CD4-positive, alpha-beta T cell (primary cell): Measurements from ENCODE around the gene TRUB2. TPM values are rescaled to one million over a fixed set of nuclear protein-coding genes. Genes with fewer than 3 reads are reported as not detected.

Experiments used
- ATAC-seq: fragments of 200-7000 bp; cut with Tn5 transposase; one replicate; pipeline ENCODE4 v1.10.0; 2022; ENCODE audit warnings: mild to moderate bottlenecking; ENCODE audit not compliant: poor library complexity
- CTCF ChIA-PET: fragments of 350-600 bp; sonication (Branson Sonifier 250); formaldehyde crosslinking; loops from one replicate; lab custom pipeline; 2021; ENCODE audit warnings: antibody characterized with exemption, inconsistent platforms; lab: Charles Lee
- POLR2A ChIA-PET: fragments of 350-600 bp; sonication (Branson Sonifier 250); formaldehyde crosslinking; loops from one replicate; lab custom pipeline; 2021; ENCODE audit warnings: antibody characterized with exemption, inconsistent platforms; lab: Charles Lee
- DNase-seq, 14 experiments: peaks; one replicate each; pipeline ENCODE4 v3.0.0-alpha.2; 2013 to 2020; ENCODE audit warnings: mixed read lengths in 2 of 14
- H3K27ac ChIP-seq, 2 donors: one replicate each; pipeline versions ENCODE4 v1.5.1 to v1.7.0; 2013; ENCODE audit warnings: low read length in 2 of 2, low read depth in 1 of 2, mild to moderate bottlenecking in 1 of 2
- H3K27me3 ChIP-seq, 2 experiments: 1 replicate in 1 of 2; 2 replicates in 1 of 2; pipeline versions ENCODE4 v1.6.1 to v1.7.0; 2013; ENCODE audit warnings: low read length in 2 of 2, control low read depth in 1 of 2, mild to moderate bottlenecking in 1 of 2, moderate library complexity in 1 of 2; ENCODE audit not compliant: insufficient read depth in 2 of 2, control insufficient read depth in 1 of 2
- H3K36me3 ChIP-seq: one replicate; pipeline ENCODE4 v1.6.1; 2013; ENCODE audit warnings: low read length, control low read depth; ENCODE audit not compliant: insufficient read depth
- H3K4me1 ChIP-seq: one replicate; pipeline ENCODE4 v1.6.1; 2013; ENCODE audit warnings: low read length, control low read depth; ENCODE audit not compliant: insufficient read depth
- H3K4me3 ChIP-seq: one replicate; pipeline ENCODE4 v1.5.1; 2013; ENCODE audit warnings: mild to moderate bottlenecking, low read length, moderate library complexity
- H3K9me3 ChIP-seq, 2 experiments: 1 replicate in 1 of 2; 2 replicates in 1 of 2; pipeline versions ENCODE4 v1.6.1 to v1.7.0; 2013; ENCODE audit warnings: low read length in 2 of 2, mild to moderate bottlenecking in 2 of 2, control low read depth in 1 of 2, moderate library complexity in 1 of 2; ENCODE audit not compliant: control insufficient read depth in 1 of 2, insufficient read depth in 1 of 2
- H3K27ac Mint-ChIP-seq: one replicate; pipeline ENCODE4 v1.8.0; 2020; ENCODE audit warnings: mixed read lengths
- H3K27me3 Mint-ChIP-seq: one replicate; pipeline ENCODE4 v1.8.0; 2021; ENCODE audit warnings: mixed read lengths
- H3K36me3 Mint-ChIP-seq: one replicate; pipeline ENCODE4 v1.8.0; 2021; ENCODE audit warnings: low read depth, mixed read lengths
- H3K4me1 Mint-ChIP-seq: one replicate; pipeline ENCODE4 v1.8.0; 2021; ENCODE audit warnings: low read depth, mixed read lengths
- H3K4me3 Mint-ChIP-seq: one replicate; pipeline ENCODE4 v1.8.0; 2020; ENCODE audit warnings: mild to moderate bottlenecking, mixed read lengths
- H3K9me3 Mint-ChIP-seq: one replicate; pipeline ENCODE4 v1.8.0; 2020; ENCODE audit warnings: mixed read lengths
- intact Hi-C, 2 experiments: fragments of 100-400 bp; cut with DNase I in 1 of 2; cut with micrococcal nuclease in 1 of 2; formaldehyde crosslinking; loops; one replicate each; pipeline versions ENCODE4 v1.15.1 to v1.9.0; 2023 to 2025; cut with DNase I, micrococcal nuclease
- total RNA-seq, 174 experiments: library from RNA in 2 of 174; stranded (reverse) in 2 of 174; gene quantifications; one replicate each; pipeline ENCODE4 v1.2.3 and lab custom pipeline; 2021 to 2026
- TF ChIP-seq, protein P1 (sequence below): fragments of 200-600 bp; IDR thresholded peaks from one replicate; pipeline ENCODE4 v1.8.0; 2022; ENCODE audit warnings: antibody characterized with exemption, mild to moderate bottlenecking

TRUB2 gene
- total RNA-seq, 2 experiments from 2014 or later: 4.8 to 6.5 TPM

DNA sequence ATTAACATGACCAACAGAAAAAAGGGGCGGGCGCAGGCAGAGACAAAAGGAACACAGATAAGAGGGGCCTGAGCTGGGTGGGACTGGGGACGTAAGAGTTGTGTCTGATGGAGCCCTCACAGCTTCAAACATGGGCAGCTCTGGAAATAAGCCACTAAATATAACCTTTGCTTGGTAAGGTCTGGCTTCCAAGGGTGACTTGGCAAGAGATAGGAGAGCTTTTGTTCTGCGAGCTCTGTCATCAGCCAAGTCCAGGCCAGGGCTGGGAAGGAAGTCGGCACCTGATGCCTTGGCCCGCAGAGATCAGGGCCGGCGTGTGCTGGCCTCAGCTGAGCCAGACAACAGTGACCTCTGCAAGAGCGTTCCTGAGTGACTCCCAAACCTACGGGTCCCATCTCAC is 11.8 kb downstream of the TRUB2 start:
- TF ChIP-seq, protein P1, sequence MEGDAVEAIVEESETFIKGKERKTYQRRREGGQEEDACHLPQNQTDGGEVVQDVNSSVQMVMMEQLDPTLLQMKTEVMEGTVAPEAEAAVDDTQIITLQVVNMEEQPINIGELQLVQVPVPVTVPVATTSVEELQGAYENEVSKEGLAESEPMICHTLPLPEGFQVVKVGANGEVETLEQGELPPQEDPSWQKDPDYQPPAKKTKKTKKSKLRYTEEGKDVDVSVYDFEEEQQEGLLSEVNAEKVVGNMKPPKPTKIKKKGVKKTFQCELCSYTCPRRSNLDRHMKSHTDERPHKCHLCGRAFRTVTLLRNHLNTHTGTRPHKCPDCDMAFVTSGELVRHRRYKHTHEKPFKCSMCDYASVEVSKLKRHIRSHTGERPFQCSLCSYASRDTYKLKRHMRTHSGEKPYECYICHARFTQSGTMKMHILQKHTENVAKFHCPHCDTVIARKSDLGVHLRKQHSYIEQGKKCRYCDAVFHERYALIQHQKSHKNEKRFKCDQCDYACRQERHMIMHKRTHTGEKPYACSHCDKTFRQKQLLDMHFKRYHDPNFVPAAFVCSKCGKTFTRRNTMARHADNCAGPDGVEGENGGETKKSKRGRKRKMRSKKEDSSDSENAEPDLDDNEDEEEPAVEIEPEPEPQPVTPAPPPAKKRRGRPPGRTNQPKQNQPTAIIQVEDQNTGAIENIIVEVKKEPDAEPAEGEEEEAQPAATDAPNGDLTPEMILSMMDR: no peak
- H3K27ac Mint-ChIP-seq: no peak overlapping the region

DNA sequence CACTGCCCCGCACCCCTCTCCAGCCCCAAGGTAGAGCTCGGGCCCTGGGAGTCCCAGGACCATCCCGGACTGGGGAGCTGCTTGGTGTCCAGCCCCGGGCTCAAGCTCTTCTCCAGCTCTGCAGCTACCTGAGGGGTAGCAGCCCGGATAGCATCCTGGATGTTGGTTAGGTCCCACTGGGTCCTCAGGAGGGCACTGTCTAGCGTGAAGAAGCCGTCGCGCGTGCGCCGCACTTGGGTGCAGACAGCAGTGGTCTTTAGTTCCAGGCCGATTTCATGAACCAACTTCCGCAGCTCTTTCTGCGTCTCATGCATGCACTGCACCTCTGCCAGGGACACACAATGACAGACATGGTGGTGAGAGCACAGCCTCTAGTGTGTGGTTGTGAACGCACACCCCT is 12.7 kb downstream of the TRUB2 start:
- no peaks in the 10 kb centered on the region for H3K4me1 ChIP-seq
- H3K9me3 ChIP-seq: peaks cover 0 to 4% of the 10 kb centered on the region in 2 experiments
- intact Hi-C loops: no loop called here
- no peak for DNase-seq
- Mint-ChIP-seq H3K27ac (no peak overlapping the region), H3K4me3 (no peak overlapping the region), H3K36me3 (peaks cover 43% of the 10 kb centered on the region), H3K4me1 (no peaks in the 10 kb centered on the region), H3K9me3 (no peaks in the 10 kb centered on the region), H3K27me3 (no peaks in the 10 kb centered on the region)
- peaks cover 38% of the 10 kb centered on the region for H3K36me3 ChIP-seq
- no peak overlapping the region for H3K4me3 ChIP-seq
- no peak overlapping the region for H3K27ac ChIP-seq
- no peaks in the 10 kb centered on the region for H3K27me3 ChIP-seq
- no peak for ATAC-seq
- TF ChIP-seq, protein P1: no peak
- CTCF ChIA-PET: no interaction called here
- POLR2A ChIA-PET: interaction anchor here (0.5 kb wide), 1 partner anchor 407 kb away, joined by 4 read pairs; no protein-coding TSS in a partner anchor

More for the DNA sequence above, 11.8 kb downstream of the TRUB2 start:
- no peaks in the 10 kb centered on the region for H3K27me3 ChIP-seq
- Mint-ChIP-seq H3K4me1 (no peaks in the 10 kb centered on the region), H3K9me3 (no peaks in the 10 kb centered on the region), H3K27me3 (no peaks in the 10 kb centered on the region), H3K36me3 (peaks cover 46% of the 10 kb centered on the region), H3K4me3 (no peak overlapping the region)
- H3K4me1 ChIP-seq: no peaks in the 10 kb centered on the region
- POLR2A ChIA-PET: no interaction called here
- peaks cover 0 to 4% of the 10 kb centered on the region in 2 experiments for H3K9me3 ChIP-seq
- DNase-seq (no peak), ATAC-seq (no peak)
- intact Hi-C loops: loop anchor here in 1 of 2 experiments (5.0 kb wide), 1 partner anchor 37 kb away; no protein-coding TSS in a partner anchor
- H3K36me3 ChIP-seq: peaks cover 47% of the 10 kb centered on the region
- no peak overlapping the region for H3K4me3 ChIP-seq
- CTCF ChIA-PET: no interaction called here
- no peak overlapping the region for H3K27ac ChIP-seq

DNA sequence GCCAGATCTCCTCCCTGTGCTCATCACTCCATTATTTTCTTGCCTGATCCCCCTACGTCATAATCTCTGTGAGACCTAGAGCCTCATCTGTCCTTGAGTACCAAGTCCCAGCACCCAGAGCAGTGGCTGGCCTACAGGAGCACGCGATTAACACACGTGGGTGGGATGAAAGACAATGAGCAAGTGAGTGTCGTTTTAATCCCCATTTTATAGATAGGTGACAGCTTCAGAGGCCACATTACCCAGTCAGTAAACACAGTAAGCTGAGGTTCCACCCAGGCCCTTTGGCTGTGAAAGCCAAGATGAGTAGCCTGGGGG is 17.3 kb downstream of the TRUB2 start:
- ATAC-seq: no peak
- CTCF ChIA-PET: interaction anchor here (1.5 kb wide), 1 partner anchor 10 kb away, joined by 4 read pairs; no protein-coding TSS in a partner anchor
- H3K27me3 ChIP-seq: no peaks in the 10 kb centered on the region

More for the DNA sequence above, 17.3 kb downstream of the TRUB2 start:
- Histone ChIP-seq H3K36me3 (peaks cover 10% of the 10 kb centered on the region), H3K27ac (no peak overlapping the region), H3K4me3 (no peak overlapping the region), H3K9me3 (peaks cover 0 to 4% of the 10 kb centered on the region in 2 experiments), H3K4me1 (no peaks in the 10 kb centered on the region)
- H3K9me3 Mint-ChIP-seq: no peaks in the 10 kb centered on the region
- H3K36me3 Mint-ChIP-seq: peaks cover 18% of the 10 kb centered on the region
- no peaks in the 10 kb centered on the region for H3K4me1 Mint-ChIP-seq
- intact Hi-C loops: no loop called here
- H3K27me3 Mint-ChIP-seq: no peaks in the 10 kb centered on the region
- H3K27ac Mint-ChIP-seq: no peak overlapping the region
- no peak overlapping the region for H3K4me3 Mint-ChIP-seq
- TF ChIP-seq, protein P1: no peak
- no peak for DNase-seq
- POLR2A ChIA-PET: no interaction called here
